Kidney (tissue), 14 donors: Measurements from ENCODE around the gene VPS13C. TPM values are rescaled to one million over a fixed set of nuclear protein-coding genes. Genes with fewer than 3 reads are reported as not detected.
A peak's percentile ranks its signal among the peaks of the same experiment; 100 is the strongest.

ENCODE experiments used
- DNase-seq, 5 donors: peaks; one replicate each; pipeline ENCODE4 v3.0.0-alpha.2; 2013 to 2020
- FAIRE-seq: peaks from 2 replicates; lab custom pipeline; 2012; peaks lifted over from hg19 to GRCh38; lab: Jason Lieb, UNC
- H3K27ac ChIP-seq, 2 donors: one replicate each; pipeline ENCODE4 v1.7.0; 2013; ENCODE audit warnings: low read depth in 2 of 2, low read length in 2 of 2, inconsistent platforms in 1 of 2
- H3K27me3 ChIP-seq: one replicate; pipeline ENCODE4 v1.7.1; 2013; ENCODE audit warnings: low read length, inconsistent platforms; ENCODE audit not compliant: control insufficient read depth, insufficient read depth
- H3K36me3 ChIP-seq, 3 donors: one replicate each; pipeline versions ENCODE4 v1.7.0 to v1.7.1; 2013; ENCODE audit warnings: low read length in 3 of 3, control low read depth in 1 of 3, inconsistent platforms in 1 of 3; ENCODE audit not compliant: insufficient read depth in 3 of 3, control insufficient read depth in 2 of 3
- H3K4me1 ChIP-seq, 3 donors: one replicate each; pipeline versions ENCODE4 v1.7.0 to v1.7.1; 2013; ENCODE audit warnings: low read length in 3 of 3, inconsistent platforms in 1 of 3, low read depth in 1 of 3; ENCODE audit not compliant: control insufficient read depth in 2 of 3, insufficient read depth in 2 of 3
- H3K4me3 ChIP-seq, 3 donors: one replicate each; pipeline versions ENCODE4 v1.7.0 to v1.8.1; 2013; ENCODE audit warnings: low read length in 3 of 3, control low read depth in 1 of 3, inconsistent platforms in 1 of 3
- H3K9ac ChIP-seq, 3 donors: one replicate each; pipeline versions ENCODE4 v1.7.0 to v1.7.1; 2013; ENCODE audit warnings: low read length in 3 of 3, control low read depth in 1 of 3, inconsistent platforms in 1 of 3
- H3K9me3 ChIP-seq, 3 donors: one replicate each; pipeline versions ENCODE4 v1.7.0 to v1.7.1; 2013; ENCODE audit warnings: low read length in 3 of 3, control low read depth in 1 of 3, inconsistent platforms in 1 of 3; ENCODE audit not compliant: control insufficient read depth in 2 of 3, insufficient read depth in 1 of 3
- intact Hi-C: fragments of 100-400 bp; cut with DNase I; formaldehyde crosslinking; loops from one replicate; pipeline ENCODE4 v1.11.1; 2022
- polyA plus RNA-seq: library from polyadenylated mRNA; stranded (reverse); fragments of 350-450 nt; fragmentation: Illumina TruSeq; extraction: RNeasy Lipid Tissue Mini Kit (QIAGEN cat#74804); gene quantifications from one replicate; pipeline ENCODE4 v1.2.3, GENCODE V29; 2014; ENCODE audit warnings: low read depth, low replicate concordance; ENCODE audit not compliant: insufficient read depth
- total RNA-seq: library from RNA; stranded (reverse); fragmentation: NEBNext Ultra II Directional; extraction: Animal tissue kit (Norgen Biotek cat#: 25700); gene quantifications from one replicate; pipeline ENCODE4 v1.2.1, GENCODE V29; 2021
- TF ChIP-seq, protein P1 (sequence below): IDR thresholded peaks from 3 replicates; pipeline ENCODE4 v1.5.1; 2012; ENCODE audit warnings: mild to moderate bottlenecking, moderate library complexity, borderline replicate concordance; ENCODE audit not compliant: insufficient read depth; ENCODE audit errors: extremely low read depth
- donor health status: control.
- donor health status: control.
- donor health status: control.
- donor health status: control.
- donor health status: control.
- donor health status: DM: yes; HTN: yes; CAD: no.
- donor health status: Normal renal cell carcinoma (clear cell type).

The VPS13C gene
- total and polyA plus RNA-seq, 2 donors from 2014 or later, result 12.5 to 106 TPM

DNA sequence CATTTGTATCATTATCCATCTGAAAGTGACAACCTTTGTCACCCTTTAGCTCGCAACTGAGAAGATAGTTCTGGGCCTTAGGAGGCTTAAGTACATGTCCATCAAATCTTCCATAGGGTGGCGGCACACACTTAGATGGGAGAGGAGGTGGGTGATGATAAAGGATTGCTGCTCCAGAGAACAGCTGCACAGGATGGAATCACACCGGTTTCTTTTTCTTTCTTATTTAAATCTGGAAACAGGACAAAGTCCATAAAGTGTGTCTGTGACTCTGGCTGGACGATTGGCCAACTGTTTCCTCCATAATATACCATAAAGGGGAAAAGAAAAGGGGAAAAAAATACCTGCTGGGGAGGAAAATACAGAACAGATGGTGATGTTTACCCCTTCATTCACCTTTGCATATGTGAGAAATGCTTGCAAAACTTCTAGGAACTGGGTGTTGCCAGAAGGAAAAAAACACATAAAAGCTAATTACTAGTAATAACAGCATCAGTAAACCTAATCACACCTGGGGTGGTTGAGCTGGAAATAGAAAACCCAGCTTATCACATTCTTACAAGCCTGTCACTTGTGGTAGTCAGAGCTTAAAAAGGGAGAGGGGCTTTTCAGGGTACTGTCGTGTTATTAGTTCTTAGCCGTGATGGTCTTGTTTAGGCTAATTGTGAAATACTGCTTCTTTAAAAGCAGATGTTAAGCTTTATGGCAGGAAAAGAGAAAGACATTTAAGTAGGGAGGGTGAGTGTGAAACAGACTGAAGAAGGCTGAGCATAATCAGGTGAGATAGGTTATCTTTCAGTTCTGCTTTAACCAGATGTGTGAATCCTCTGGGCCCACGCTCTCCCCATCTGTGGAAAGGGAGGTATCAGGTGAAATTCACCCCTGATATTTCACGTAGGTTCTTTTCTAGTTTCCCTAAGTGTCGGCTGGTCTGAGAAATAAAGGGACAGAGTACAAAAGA, 23.2 kb upstream of the VPS13C start:
- H3K27me3 ChIP-seq, result no peaks in the 10 kb centered on the region
- FAIRE-seq, result no peak
- no peaks in the 10 kb centered on the region for H3K36me3 ChIP-seq
- TF ChIP-seq, protein P1, sequence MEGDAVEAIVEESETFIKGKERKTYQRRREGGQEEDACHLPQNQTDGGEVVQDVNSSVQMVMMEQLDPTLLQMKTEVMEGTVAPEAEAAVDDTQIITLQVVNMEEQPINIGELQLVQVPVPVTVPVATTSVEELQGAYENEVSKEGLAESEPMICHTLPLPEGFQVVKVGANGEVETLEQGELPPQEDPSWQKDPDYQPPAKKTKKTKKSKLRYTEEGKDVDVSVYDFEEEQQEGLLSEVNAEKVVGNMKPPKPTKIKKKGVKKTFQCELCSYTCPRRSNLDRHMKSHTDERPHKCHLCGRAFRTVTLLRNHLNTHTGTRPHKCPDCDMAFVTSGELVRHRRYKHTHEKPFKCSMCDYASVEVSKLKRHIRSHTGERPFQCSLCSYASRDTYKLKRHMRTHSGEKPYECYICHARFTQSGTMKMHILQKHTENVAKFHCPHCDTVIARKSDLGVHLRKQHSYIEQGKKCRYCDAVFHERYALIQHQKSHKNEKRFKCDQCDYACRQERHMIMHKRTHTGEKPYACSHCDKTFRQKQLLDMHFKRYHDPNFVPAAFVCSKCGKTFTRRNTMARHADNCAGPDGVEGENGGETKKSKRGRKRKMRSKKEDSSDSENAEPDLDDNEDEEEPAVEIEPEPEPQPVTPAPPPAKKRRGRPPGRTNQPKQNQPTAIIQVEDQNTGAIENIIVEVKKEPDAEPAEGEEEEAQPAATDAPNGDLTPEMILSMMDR, result no peak
- DNase-seq, result no peak
- H3K9ac ChIP-seq, result no peak overlapping the region
- intact Hi-C loops, result no loop called here
- H3K27ac ChIP-seq, result no peak overlapping the region
- peaks cover 0 to 7% (median 0%) of the 10 kb centered on the region in 3 donors for H3K4me1 ChIP-seq
- H3K9me3 ChIP-seq, result no peaks in the 10 kb centered on the region
- no peak overlapping the region for H3K4me3 ChIP-seq

DNA sequence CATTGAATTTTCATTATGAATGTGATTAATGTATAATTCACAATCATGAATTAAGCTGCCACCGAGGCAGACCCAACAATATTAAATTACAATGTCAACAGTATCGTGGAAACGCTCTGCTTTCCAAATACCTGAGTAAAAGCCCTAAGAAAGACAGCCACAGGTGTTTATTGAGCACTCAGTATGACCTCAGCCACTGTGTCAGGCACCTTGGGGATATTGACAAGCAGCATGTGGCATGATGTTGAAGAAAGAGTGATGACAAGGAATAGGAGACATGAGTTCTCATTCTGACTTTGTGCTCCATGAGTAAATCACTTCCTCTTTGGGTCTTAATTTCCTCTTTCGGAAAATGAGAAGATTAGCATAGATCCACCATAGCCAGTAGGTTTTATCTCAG, 19.3 kb upstream of the VPS13C start:
- FAIRE-seq (no peak), DNase-seq (no peak)
- H3K4me1 ChIP-seq, result no peaks in the 10 kb centered on the region
- H3K9me3 ChIP-seq, result no peaks in the 10 kb centered on the region
- no peak overlapping the region for H3K9ac ChIP-seq
- no peak overlapping the region for H3K27ac ChIP-seq
- no peak overlapping the region for H3K4me3 ChIP-seq
- no peaks in the 10 kb centered on the region for H3K36me3 ChIP-seq
- TF ChIP-seq, protein P1, result no peak
- intact Hi-C loops, result no loop called here
- H3K27me3 ChIP-seq, result no peaks in the 10 kb centered on the region

DNA sequence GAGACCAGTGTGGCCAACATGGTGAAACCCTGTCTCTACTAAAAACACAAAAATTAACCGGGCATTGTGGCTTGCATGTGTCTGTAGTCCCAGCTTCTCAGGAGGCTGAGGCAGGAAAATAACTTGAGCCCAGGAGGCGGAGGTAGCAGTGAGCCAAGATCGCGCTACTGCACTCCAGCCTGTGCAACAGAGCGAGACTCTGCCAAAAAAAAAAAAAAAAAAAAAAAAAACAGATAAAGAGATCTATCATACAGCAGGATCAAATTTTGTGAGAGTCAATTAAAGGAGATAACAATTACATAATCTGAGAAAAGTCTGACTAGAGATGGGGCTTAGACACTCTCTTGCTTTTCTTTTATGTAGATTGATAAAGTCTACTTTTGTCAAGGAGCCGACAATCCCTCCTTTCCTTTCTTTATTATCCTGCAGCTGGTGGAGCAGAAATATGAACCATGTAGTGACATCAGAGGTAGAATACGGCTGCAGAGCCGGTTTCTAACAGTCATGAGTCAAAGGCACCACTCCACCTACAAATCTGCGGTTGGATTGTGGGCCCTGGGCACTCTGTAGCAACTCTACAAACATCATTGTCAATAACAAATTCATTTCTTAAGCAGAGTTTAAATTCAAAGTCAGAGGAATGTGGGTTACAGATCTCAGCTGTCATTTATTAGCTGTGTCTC, 15.5 kb upstream of the VPS13C start:
- DNase-seq (peak in 3 of 5 donors; percentile 25 to 74 (median 65)), FAIRE-seq (no peak)
- TF ChIP-seq, protein P1, result no peak
- Histone ChIP-seq H3K9ac (no peak overlapping the region), H3K4me1 (no peaks in the 10 kb centered on the region), H3K27ac (no peak overlapping the region), H3K9me3 (no peaks in the 10 kb centered on the region), H3K36me3 (no peaks in the 10 kb centered on the region), H3K4me3 (no peak overlapping the region), H3K27me3 (no peaks in the 10 kb centered on the region)
- intact Hi-C loops, result no loop called here
